EL (cell line): ENCODE results near the gene SPPL3.

Experiments
- DNase-seq: peaks from one replicate; pipeline ENCODE4 v3.0.0-alpha.2; 2016

The SPPL3 gene

DNA sequence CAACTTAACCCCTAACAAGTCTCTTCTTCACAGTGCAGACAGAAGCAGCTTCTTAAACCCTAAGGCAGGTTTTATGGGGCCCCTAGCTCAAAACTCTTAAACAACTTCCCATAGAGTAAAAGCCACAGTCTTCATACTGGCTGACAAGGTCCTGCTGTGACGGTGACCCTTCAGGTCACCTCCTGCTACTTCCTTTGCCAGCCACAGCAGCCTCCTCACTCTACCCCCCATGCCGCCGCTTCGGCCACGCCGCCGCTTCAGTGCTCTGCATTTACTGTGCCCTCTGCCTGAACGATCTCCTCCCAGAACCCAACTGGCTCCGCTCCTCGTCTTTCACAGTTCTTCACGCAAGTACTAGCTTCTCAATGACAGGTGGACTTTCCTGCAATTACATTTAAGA, 133.1 kb downstream of the SPPL3 start:
- no peak for DNase-seq

DNA sequence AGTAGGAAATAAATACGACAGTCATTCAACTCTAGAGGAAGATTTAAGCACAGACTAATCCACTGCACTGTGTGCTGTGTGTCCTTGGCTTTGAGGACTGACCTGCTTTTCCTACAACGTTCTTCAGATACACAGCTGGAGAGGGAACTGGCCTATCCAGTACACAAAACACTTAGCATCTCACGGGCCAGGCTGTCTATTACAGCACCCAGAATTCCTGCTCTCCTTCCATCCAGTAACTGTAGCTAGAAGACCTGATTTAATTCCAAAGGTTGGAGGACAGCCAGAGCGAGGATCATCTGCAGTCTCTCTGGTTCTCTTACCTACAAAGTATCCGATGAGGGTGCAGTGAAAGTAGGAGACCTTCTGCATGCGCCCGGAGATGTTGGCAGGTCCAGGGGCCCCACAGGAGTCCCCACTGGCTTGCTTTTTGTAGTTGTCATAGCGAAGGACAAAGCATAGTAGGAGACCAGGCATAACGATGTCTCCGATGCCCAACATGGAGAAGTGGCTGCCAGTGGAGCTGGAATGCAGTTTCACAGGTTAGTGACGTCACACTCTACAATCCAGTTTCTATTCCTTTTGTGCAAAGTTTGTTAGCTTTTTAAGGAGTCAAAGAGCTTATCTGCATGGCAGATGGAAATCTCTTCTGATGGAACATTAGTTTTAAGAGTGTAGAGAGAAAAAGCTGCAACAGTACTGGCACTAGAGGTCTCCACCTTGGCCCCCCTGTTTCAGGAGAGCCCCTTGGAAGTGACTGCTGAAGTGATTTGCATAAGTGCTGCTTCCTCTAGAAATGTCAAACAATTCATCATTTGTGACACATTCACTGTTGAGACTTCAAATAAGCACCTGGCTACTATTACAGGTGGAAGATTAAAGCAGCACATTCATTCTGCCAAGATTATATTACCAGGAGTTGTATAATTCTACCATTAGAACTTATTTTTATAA, 136.8 kb downstream of the SPPL3 start:
- no peak for DNase-seq

DNA sequence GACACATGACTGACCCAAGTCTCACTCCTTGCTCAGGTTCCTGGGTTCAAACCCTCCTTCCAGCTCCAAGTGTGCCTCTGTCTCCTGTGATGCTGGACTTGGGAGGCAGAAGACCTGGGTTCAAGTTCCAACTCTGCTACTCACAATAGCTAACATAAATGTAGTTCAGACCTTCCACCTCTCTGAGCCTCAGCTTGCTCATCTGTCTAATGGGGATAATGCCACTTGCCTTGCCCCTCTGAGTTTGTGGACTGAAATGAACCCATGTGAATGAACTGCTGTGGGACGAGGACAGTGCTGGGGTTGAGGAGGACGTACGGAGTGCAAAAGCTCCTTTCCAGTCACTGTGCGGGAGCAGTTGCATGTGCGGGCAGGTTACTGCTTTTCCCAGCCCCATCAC, 137.6 kb downstream of the SPPL3 start:
- no peak for DNase-seq

DNA sequence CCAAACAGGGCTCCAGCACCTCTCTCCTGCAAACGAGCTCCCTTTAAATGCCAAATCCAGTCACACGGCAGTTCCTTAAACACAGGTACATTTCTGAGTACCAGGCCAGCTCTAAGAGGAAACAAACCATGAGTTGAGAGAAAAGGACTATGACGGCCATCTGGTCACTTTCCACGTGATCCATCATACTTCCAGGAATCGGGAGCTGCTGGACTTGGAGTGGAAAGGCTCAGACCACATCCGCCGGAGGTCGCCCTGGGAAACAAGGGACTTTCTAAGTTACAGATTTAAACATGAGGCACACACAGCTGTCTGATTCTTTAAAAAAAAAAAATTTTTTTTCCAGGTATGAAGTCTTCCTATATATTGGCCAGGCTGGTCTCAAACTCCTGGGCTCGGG, 139.3 kb downstream of the SPPL3 start:
- no peak for DNase-seq

DNA sequence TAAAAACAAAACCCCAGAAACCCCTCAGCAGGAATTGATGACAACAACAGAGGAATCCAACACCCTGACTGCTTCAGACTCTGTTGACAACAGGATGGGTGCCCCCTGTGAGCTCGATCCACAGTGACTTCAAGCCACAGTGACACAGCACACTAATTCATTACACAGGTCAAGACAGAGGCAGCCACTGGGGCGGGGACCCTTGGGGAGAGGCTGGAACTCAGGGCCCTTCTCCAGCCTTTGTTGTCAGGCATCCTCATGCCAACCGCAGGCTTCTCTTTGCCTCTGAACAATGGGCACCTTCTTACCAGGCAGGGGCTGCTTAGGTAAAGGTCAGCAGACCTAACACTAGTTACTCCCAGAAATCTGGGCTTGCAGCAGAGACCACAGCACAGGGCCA, 140.9 kb downstream of the SPPL3 start:
- no peak for DNase-seq

DNA sequence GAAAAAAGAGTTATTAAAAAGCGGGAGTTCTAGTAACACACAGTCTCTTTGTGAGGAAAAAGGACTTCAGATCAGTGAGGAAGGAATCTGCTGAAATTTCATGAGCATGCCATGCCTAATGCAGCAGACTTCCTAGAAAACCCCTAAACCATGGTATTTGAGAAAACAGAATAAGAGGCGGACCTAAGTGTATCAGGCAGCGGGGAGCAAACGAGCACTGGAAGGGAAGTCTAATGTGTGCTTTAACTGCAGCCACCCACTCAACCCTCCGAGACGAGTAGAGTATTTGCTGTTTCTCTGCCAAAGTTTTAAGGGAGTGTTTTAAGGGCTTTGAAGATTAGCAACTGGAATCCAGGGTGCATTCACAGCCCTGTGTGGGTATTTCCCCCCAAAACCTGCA, 142.1 kb downstream of the SPPL3 start:
- no peak for DNase-seq

DNA sequence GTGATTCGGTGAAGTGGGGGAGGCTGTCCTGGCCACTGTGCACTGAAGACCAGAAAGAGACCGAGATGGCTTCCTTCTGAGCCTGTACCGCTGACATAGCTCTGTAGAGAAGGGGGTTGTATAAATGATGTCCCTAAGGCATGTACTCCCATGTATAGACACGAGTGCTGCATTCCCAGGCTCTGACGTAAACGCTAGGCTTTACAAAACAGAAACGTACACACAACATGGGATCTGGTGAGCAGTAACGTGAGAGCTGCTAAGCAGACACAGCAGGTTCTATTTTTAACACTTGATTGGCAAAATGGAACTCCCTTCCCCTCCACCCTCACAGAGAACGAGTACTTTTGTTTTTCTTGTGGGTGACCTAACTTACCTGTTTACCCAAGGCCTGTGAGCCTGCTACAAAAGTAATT, 142.6 kb downstream of the SPPL3 start:
- no peak for DNase-seq

DNA sequence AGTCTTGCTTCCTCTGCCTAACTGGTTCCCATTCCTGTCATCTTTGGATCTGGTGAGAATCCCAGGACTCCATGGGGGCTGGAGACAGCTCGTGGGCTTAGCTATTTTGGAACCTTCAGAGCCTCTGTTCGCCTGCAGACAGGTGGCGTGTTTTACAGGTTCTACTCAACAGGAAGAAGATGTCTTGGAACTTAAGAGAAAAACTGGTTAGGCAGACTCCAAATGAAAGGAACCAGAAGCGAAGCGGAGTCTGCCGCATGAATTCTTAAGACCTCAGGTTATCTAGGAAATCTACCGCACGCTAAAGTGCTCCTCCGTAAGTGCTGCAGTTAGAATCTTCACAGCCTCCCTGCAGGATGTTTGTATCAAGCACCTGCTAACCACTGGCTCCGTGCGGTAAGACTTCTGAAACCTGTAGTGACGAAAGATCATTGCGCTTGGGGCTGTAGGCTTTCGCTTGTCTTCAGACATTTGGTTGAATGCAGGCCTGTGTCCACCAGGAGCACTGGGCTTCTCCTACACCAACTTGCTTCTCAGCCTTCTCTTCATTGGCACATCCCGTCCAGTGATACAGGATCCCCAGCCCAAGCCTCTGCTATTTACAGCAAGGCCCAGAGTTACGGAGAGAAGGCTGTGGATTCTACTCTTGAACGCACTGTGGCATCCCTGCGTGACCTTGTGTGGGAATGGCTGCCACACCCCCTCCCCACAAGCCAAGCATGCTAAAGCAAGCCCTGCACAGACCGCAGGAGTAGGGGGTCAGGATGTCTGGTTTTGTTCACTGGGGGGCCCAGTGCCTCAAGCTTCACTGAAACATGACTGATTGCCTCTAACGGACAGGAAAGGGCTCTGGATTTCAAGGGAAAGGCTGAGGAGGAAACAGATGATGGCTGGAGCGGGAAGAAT, 143.6 kb downstream of the SPPL3 start:
- DNase-seq = no peak

DNA sequence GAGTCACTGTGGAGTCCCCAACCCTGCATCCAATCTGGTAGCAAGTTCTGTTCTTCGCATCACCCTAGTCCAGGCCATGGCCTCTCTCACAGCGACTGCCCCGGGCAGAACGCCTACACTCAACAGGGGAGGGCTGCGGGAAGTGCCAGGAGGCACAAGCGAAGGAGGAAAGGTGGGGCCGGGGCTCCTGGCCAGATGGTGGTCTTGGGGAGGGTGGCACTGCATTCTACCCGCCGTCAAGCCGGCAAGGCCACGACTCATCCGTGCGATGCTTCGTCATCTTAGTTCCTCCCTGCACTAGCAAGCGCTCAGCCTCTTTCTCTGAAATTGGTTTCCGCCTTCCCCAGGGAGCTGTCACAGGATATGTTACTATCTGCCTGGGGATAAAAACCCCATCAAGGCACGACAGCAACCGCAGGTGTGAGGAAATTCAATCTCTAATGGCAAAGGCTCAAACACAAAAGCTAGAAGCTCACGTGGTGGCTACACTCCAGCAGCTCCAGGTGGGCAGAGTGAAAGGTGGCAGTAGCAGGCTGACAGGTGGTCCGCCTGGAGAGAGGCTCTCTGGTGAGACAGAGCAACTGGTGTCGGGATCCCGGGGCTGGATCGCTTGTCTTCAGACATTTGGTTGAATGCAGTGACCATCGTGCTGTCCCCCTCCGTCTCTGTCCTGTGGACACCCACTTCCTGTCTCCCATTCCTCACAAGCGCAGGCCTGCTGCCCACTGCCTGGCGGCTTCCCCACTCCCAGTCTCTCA, 144.4 kb downstream of the SPPL3 start:
- no peak for DNase-seq

DNA sequence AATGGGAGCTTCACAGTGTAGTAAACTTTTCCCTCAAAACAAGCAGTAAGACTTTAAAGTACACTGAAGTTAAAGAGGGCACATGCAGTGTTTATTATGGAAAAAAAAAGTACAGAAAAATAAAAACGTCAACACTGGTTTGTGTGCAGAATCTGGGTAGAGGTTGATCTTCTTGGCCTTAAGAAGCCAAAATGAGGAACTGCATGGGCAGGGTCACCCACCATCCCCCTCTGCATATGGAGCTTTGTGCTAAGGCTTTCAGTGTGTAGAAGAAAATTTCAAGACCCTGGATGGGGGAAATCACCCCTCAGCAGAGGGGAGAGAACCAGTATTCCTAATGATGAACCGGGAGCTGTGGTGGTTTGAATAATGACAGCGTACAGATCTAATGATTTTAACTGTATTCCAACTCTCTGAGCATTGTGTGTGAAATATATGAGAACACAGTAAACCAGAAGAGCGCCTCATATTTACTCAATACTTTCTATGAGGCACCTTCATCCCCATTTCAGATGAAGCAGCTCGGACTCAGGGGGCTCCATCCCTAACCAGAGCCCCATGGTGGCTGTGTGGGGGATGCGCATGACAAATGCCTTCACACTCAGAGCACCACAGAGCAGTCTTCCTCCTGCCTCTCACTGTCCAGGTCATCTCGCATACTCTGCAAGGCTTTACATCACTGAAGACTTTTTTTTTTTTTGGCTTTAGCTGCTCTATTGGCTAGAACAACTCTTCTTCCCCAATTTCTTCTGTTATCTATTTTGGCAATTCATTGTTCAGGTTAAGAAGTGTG, 145.2 kb downstream of the SPPL3 start:
- no peak for DNase-seq

DNA sequence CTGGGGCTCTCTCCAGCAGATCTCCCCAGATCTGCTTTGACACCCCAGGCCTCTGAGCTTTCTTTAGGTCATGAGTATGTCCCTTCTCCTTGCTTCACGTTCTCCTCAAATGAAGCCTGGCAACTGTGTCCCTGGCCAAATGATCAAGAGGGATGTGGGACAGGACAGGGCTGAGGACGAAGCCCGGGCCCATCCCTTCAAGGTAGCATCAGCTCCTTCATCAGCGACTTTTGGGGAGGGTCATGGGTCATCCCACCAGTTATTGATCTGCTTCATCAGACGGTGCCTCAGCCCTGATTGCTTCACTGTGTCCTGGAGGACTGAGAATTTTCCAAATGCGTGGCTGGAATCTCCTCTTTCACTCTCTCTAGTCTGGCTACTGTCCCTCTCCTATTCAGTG, 146.2 kb downstream of the SPPL3 start:
- DNase-seq = no peak

DNA sequence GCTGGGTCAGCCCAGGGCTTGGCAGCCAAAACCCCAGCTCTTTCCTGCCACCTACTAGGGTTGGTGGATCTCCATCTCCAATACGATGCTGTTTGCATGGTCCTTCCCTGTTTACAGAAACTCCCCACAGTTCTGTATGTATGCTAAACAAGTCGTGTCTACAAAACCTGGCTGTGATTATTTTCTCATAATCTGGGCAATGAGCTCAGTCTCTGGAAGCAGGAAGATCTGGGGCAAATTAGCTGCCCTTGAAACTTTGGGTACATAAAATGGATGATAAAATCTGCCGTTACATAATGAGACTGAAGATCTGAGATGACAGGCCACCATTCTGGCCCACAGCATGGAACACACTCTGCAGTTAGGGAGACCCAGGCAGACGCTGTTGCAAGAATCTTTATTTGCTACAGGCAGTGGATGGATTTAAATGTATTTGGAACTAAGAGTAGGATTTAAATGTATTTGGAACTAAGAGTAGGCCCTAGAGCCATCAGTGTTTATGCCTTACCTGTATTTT, 146.9 kb downstream of the SPPL3 start:
- no peak for DNase-seq

DNA sequence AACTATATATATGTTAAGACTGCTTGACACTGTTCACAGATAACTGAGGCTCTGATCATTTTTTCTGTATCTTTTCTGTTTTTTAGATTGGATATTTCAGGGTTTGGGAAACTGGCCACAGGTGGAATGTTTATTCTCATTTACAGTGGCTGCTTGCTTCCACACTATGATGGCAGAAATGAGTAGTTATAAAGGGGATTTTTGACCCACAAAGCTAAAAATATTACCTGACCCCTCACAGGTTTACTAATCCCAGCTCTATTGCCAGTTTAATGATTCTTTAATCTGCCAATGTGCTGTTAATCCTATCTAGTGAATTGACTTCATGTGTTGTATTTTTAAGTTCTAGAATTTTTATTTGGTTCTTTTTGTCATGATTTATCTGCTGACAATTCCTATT, 148.9 kb downstream of the SPPL3 start:
- no peak for DNase-seq

DNA sequence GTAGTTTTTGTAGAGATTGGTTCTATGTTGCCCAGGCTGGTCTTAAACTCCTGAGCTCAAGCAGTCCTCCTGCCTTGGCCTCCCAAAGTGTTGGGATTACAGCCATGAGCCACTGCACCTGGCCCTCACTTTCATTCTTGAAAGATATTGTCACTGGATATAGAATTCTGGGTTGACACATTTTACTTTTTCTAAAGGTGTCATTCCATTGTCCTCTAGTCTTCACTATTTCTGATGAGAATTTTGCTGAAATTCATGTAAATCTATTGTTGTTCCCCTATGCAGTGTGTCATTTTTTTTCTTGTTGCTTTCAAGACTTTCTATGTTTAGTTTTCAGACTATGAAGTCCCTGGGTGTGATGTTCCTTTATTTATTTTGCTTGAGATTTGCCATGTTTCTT, 149.4 kb downstream of the SPPL3 start:
- DNase-seq = no peak

DNA sequence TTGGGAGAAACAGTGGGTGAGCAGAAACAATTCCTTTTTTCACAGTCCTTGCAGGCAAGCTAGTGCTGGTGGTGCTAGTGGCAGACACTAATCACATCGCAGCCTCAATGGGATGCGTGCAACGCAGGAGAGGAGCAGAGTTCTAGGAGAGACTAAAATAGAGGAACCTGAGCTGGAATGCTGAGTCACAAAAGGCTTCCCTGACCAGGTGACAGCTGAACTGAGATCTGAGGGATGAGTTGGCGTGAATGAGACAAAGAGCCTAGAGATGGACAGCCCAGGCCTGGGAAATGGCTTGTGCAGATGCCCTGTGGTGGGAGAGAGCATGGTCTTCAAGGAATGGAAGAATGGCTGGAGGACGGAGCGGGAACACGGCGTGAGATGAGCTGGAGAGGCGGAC, 152.8 kb downstream of the SPPL3 start:
- no peak for DNase-seq

DNA sequence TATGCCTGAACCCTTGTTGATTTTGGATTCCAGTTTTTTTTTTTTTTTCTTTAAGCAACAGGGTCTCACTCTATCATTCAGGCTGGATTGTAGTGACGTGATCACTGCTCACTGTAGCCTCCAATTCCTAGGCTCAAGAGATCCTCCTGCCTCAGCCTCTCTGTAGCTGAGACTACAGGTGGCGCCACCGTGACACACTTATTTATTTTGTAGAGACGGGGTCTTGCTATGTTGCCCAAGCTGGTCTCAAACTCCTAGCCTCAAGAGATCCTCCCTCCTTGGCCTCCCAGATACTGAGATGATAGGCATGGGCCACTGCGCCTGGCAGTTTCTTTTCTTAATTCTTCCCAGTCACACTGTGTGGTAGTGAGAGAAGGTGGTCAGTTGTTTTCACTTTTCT, 153.4 kb downstream of the SPPL3 start:
- no peak for DNase-seq

DNA sequence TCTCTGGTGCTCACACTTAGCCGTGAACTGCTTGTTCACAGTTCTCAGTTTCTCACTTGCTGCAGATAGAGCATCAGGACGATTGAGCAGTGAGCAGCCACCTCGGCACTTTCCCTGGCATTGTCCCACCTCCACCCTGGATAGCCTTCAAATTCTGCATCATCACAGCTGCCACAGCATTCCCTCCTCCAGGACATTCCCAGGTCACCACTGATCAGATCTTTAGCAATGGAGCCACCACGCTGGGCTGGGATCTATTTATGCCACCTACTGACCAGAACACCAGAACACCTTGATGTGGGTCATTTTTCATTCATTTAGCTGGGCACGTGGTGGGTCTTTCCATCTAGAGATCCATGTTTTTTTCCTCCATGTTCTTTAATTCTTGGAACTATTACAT, 154.9 kb downstream of the SPPL3 start:
- no peak for DNase-seq

DNA sequence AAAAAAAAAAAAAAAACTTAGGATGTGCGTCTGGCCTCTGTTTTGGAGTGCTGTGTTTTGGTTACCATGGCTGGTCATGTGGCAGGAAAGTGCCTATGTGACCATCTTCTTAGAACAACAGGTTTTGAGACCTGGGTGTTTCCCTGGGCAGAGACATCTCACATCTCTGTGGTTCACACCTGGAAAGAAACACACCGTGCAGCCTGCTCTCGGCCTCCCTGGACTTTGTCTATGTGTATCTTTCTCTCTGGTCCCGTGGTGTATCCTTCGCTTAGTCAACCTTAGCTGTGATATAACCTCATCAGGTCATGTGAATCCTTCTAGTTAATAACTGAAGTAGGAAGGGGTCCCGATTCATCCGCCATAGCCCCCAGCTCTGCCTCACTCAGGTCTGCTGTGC, 155.9 kb downstream of the SPPL3 start:
- DNase-seq = no peak

DNA sequence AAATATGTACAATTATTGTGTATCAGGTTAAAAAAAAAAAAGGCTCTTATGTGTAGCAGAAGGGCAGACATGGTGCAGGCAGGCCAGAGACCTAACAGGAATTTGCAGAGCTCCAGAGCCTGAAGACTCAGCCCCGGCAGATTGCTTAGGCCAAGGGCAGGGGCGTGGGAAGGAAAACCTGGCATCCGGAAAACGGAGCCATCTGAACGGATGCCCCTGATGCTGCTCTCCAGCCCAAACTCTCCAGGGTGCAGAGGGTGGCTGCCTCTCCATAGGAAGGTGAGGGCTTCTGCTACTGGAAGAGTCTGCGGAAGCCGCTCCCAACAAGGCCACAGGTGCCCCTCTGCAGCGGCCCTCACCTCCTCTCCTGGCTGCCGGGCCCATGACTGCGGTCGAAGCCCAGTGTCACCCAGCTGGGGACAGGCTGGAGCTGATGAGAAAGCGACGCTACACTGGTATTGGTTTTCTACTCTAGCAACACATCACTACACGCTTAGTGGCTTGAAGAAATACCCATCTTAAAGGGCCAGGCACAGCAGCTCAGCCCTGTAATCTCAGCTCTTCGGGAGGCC, 159.2 kb downstream of the SPPL3 start:
- no peak for DNase-seq

DNA sequence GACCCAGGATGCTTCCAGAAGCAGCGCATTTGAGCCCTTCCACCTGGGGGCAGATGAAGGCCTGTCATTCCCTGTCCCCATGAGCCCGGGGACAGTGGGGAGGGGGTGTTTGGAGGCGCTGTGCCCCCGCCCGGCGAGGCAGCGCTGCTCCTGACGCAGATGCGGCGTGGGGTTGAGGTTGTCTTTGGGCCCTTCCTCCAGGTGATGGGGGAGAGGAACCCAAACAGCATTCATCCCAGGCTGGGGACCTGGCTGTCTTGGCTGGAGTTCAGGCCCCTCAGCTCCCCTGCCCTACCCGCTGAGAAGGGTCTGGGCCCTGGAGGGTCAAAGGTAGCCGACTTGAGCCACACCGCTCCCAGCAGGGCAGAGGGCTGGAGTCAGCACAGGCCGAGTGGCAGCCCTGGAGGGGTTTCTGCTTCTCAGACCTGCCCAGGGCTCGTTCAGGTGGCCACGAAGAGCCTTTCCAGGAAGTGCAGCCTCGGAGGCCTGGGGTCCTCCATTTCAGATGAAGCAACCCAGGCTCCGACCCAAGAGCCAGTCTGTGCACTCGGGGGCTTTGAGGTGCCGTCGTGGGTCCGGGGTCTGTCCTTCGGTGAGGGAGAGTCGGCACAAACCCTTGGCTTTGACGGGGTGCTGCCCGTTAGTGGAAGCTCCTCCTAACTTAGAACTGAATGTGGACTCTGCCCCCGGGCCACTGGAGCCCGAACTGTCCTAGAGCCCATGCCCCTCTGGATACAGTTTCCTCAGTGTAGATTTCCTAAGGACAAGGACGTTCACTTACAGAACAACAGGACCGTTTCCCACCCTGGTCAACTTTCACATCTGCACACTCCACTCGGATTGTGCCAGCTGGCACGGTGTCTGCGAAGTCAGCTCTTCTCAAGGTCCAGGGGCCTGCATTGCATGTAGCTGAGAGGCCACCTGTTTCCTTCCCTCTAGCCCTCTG, 162.4 kb downstream of the SPPL3 start:
- DNase-seq = no peak

DNA sequence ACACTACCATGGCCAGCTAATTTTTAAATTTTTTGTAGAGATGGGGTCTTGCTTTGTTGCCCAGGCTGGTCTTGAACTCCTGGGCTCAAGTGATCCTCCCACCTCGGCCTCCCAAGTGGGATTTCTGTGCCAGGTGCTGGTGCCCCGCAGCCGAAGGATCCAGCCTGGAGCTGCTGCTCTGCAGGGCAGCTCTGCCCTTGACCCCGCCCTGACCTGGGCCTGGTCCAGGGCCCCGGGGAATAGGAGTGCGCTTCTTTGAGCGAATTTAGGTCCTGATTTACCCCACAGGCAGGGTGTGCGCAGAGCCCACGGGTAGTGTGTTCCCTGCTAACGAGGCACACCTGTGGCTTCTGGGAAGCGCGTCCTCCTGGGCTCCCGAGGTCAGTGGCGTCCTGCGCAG, 163.3 kb downstream of the SPPL3 start:
- no peak for DNase-seq
